NCI-H524 (cell line): Measurements from ENCODE around the gene MAOA.
"Not testable (repeated sequence)": the region's sequence is repeated elsewhere in the genome, so short reads cannot be mapped to it uniquely, and the experiment has no call there.

Experiments used
- DNase-seq, 2 experiments: peaks; one replicate each; lab custom pipeline; 2025; lab: John Stamatoyannopoulos, UW

Gene MAOA

GRCh38 chrX:43717161-43717560 lies 61.1 kb downstream of the MAOA start:
- no peak for DNase-seq

GRCh38 chrX:43718081-43718480 lies 62.0 kb downstream of the MAOA start:
- DNase-seq: no peak

- no peak for DNase-seq
Observed at GRCh38 chrX:43718546-43718945, 62.4 kb downstream of the MAOA start.

GRCh38 chrX:43718956-43719355 lies 62.9 kb downstream of the MAOA start:
- DNase-seq: no peak

GRCh38 chrX:43720082-43720481 lies 64.0 kb downstream of the MAOA start:
- no peak for DNase-seq

- no peak for DNase-seq
Observed at GRCh38 chrX:43720961-43721360, 64.9 kb downstream of the MAOA start.

GRCh38 chrX:43725227-43725626 lies 69.1 kb downstream of the MAOA start:
- not testable (repeated sequence) for DNase-seq

- not testable (repeated sequence) for DNase-seq
Observed at GRCh38 chrX:43727254-43727653, 71.2 kb downstream of the MAOA start.

- DNase-seq: no peak
Observed at GRCh38 chrX:43728002-43728401, 71.9 kb downstream of the MAOA start.

- no peak for DNase-seq
Observed at GRCh38 chrX:43728966-43729365, 72.9 kb downstream of the MAOA start.

- no peak for DNase-seq
Observed at GRCh38 chrX:43731086-43731485, 75.0 kb downstream of the MAOA start.

GRCh38 chrX:43733699-43734098 lies 77.6 kb downstream of the MAOA start:
- DNase-seq: no peak

GRCh38 chrX:43734444-43734843 lies 78.3 kb downstream of the MAOA start:
- no peak for DNase-seq

- DNase-seq: no peak
Observed at GRCh38 chrX:43735534-43735933, 79.4 kb downstream of the MAOA start.

GRCh38 chrX:43735957-43736356 lies 79.9 kb downstream of the MAOA start:
- no peak for DNase-seq

GRCh38 chrX:43741843-43742573 lies 85.9 kb downstream of the MAOA start:
- DNase-seq: no peak

- DNase-seq: no peak
Observed at GRCh38 chrX:43743100-43743822, 87.2 kb downstream of the MAOA start.

- DNase-seq: no peak
Observed at GRCh38 chrX:43744284-43744683, 88.2 kb downstream of the MAOA start.

- DNase-seq: no peak
Observed at GRCh38 chrX:43745938-43746721, 90.0 kb downstream of the MAOA start.

- no peak for DNase-seq
Observed at GRCh38 chrX:43747476-43747875, 91.4 kb downstream of the MAOA start.

GRCh38 chrX:43750248-43750676 lies 94.2 kb downstream of the MAOA start:
- DNase-seq: peak; percentile 59 to 72

GRCh38 chrX:43753637-43754036 lies 97.5 kb downstream of the MAOA start:
- DNase-seq: no peak

GRCh38 chrX:43756076-43756475 lies 100.0 kb downstream of the MAOA start:
- DNase-seq: no peak
